Psoas muscle (tissue), 8 donors: ENCODE measurements around the gene RPL12. TPM values are rescaled to one million over a fixed set of nuclear protein-coding genes. Genes with fewer than 3 reads are reported as not detected.

Experiments used
- ATAC-seq, 4 donors: fragments of 200-7000 bp; cut with Tn5 transposase; one replicate each; pipeline ENCODE4 v1.9.1; 2020; ENCODE audit warnings: moderate library complexity in 3 of 4, mild to moderate bottlenecking in 2 of 4
- DNase-seq, 2 donors: peaks; one replicate each; pipeline ENCODE4 v3.0.0-alpha.2; 2020
- H3K27ac ChIP-seq: fragments of 200-600 bp; one replicate; pipeline ENCODE4 v1.8.0; 2022
- H3K27me3 ChIP-seq, 3 donors: fragments of 200-600 bp in 1 of 3; one replicate each; pipeline versions ENCODE4 v1.6.1 to v1.8.0; 2013 to 2022; ENCODE audit warnings: low read length in 2 of 3, mild to moderate bottlenecking in 2 of 3, moderate library complexity in 1 of 3; ENCODE audit not compliant: insufficient read depth in 3 of 3
- H3K36me3 ChIP-seq, 2 donors: fragments of 200-600 bp in 1 of 2; one replicate each; pipeline versions ENCODE4 v1.6.1 to v1.8.0; 2013 to 2022; ENCODE audit warnings: low read depth in 1 of 2, mild to moderate bottlenecking in 1 of 2, moderate library complexity in 1 of 2; ENCODE audit not compliant: insufficient read depth in 1 of 2
- H3K4me1 ChIP-seq: fragments of 200-600 bp; one replicate; pipeline ENCODE4 v1.8.0; 2022
- H3K4me3 ChIP-seq: fragments of 200-600 bp; one replicate; pipeline ENCODE4 v1.8.0; 2022; ENCODE audit warnings: mild to moderate bottlenecking
- H3K9me3 ChIP-seq: fragments of 200-600 bp; one replicate; pipeline ENCODE4 v1.8.0; 2022
- WGBS, 3 donors: extraction: QIAGEN DNeasy Blood & Tissue Kit; methylation state at CpG; one replicate each; pipeline versions ENCODE4 v1.1.6 to v1.1.7; 2013; 5-methylcytosine and 5-hydroxymethylcytosine counted together
- intact Hi-C, 2 donors: fragments of 100-400 bp; cut with DNase I; formaldehyde crosslinking; loops; one replicate each; pipeline versions ENCODE4 v1.11.0 to v1.14.2; 2022
- polyA plus RNA-seq, 3 donors: library from polyadenylated mRNA; stranded (reverse); fragments of 200-250 nt; gene quantifications; one replicate each; pipeline ENCODE4 v1.2.3, GENCODE V29; 2013
- total RNA-seq, 4 donors: library from RNA; stranded (reverse); fragmentation: NEBNext Ultra II Directional in 2 of 4; extraction: Animal tissue kit (Norgen Biotek cat#: 25700) in 2 of 4; gene quantifications; one replicate each; pipeline versions ENCODE4 v1.2.1 to v1.2.4, GENCODE V29; 2021 to 2023
- TF ChIP-seq, protein P1 (sequence below): fragments of 200-600 bp; IDR thresholded peaks from one replicate; pipeline ENCODE4 v1.8.0; 2022; ENCODE audit warnings: antibody characterized with exemption
- donor health status: healthy with polysubstance abuse.
- donor health status: DM: no; HTN: no; CAD: no; lungs with moderate emphysema.
- donor health status: Bipolar disorder and iron deficiency.
- donor health status: healthy.
- donor health status: DM: yes; HTN: yes; CAD: no.
- donor health status: DM: no; HTN: no; CAD: no.
- donor health status: DM: no; HTN: no; CAD: no.
- donor health status: DM: yes; HTN: yes; CAD: no.

The RPL12 gene
- total and polyA plus RNA-seq, 7 donors: 748 to 2,317 (median 1,111) TPM

DNA sequence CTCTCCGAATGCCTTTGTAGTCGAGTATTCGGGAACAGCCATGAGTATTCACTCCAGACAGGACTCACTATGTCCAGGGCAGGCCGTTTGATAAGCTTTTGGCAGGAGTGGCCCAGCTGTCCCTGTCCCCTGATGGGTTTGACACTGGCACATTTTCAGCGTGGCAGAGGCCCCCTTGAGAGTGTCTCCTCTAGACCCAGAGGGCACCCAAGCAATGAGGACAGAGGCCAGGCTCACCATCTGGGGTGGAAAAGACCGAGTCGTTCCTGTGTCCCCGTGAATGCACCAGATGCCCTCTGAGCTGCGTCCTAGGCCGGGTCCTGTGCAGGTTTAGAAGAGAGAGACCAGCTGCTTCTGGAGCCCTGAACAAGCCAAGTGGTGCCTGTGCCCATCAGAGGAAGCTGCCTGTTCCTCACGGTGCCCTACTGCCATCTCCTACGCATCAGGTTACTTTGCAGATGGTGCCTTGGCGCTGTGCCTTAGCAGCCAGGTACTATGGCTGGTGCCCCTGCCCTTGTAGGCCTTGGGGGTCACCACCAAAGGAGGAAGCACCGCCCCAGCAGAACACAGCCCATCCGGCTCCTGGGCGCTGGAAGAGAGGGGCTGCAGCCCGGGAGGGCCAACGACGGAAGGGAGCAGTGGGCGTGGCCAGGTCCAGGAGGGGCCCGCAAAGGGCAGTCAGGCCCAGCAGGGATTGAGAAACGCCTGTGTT lies 42.5 kb upstream of the RPL12 start:
- peaks cover 0 to 99% of the 10 kb centered on the region in 2 donors for H3K36me3 ChIP-seq
- DNase-seq (no peak), ATAC-seq (peak in 1 of 4 donors; percentile 8)
- H3K4me1 ChIP-seq: no peaks in the 10 kb centered on the region
- H3K27ac ChIP-seq: no peak overlapping the region
- H3K9me3 ChIP-seq: no peaks in the 10 kb centered on the region
- 66 to 75% (median 66%) methylated on average over 21 to 22 of the region's 22 CpGs for WGBS, 3 donors
- TF ChIP-seq, protein P1, sequence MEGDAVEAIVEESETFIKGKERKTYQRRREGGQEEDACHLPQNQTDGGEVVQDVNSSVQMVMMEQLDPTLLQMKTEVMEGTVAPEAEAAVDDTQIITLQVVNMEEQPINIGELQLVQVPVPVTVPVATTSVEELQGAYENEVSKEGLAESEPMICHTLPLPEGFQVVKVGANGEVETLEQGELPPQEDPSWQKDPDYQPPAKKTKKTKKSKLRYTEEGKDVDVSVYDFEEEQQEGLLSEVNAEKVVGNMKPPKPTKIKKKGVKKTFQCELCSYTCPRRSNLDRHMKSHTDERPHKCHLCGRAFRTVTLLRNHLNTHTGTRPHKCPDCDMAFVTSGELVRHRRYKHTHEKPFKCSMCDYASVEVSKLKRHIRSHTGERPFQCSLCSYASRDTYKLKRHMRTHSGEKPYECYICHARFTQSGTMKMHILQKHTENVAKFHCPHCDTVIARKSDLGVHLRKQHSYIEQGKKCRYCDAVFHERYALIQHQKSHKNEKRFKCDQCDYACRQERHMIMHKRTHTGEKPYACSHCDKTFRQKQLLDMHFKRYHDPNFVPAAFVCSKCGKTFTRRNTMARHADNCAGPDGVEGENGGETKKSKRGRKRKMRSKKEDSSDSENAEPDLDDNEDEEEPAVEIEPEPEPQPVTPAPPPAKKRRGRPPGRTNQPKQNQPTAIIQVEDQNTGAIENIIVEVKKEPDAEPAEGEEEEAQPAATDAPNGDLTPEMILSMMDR: no peak
- H3K27me3 ChIP-seq: no peaks in the 10 kb centered on the region
- intact Hi-C loops: no loop called here
- no peak overlapping the region for H3K4me3 ChIP-seq

DNA sequence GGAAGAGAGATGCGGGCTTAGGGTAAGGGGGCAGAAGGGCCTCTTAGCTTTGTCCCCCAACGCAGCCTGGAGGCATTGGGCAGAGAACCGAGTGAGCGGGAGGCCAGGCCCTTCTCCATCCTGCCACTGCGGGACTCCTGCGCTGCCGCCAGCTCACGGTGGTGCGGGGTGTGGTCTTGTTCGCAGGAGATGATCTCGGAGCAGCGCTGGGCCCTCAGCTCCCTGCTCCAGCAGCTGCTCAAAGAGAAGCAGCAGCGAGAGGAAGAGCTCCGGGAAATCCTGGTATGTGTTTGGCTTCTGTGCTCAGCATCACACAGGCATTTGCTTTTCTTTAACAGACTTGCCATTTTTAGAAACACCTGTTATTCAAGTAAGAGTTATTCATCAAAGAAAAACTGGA lies 41.4 kb upstream of the RPL12 start:
- H3K27ac ChIP-seq: no peak overlapping the region
- no peaks in the 10 kb centered on the region for H3K27me3 ChIP-seq
- no peak overlapping the region for H3K4me3 ChIP-seq
- ATAC-seq (no peak), DNase-seq (no peak)
- TF ChIP-seq, protein P1: no peak
- intact Hi-C loops: no loop called here
- WGBS, 3 donors: 70 to 80% (median 73%) methylated on average over 14 of the region's 14 CpGs
- H3K9me3 ChIP-seq: no peaks in the 10 kb centered on the region
- peaks cover 0 to 99% of the 10 kb centered on the region in 2 donors for H3K36me3 ChIP-seq
- no peaks in the 10 kb centered on the region for H3K4me1 ChIP-seq

DNA sequence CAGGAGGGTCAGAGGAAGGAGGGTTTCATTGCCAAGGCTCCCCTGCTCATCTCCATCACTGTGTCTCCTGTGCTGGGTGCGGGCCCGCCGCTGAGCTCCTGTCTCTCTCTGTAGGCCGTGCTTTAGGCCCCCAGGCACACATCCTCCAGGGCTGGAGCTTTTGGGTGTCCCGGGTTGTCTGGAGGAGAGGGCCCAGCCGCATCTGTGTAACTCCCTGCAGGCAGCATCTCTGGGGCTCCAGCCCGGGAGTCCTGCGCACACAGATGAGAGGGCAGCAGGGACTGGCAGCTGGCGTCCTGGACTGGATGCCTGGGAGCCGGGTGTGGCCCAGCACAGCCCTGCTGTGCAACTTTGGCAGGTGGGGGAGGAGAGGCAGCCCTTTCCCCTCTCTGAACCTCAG lies 40.3 kb upstream of the RPL12 start:
- Histone ChIP-seq H3K4me1 (no peaks in the 10 kb centered on the region), H3K27ac (no peak overlapping the region), H3K4me3 (no peak overlapping the region), H3K27me3 (no peaks in the 10 kb centered on the region), H3K9me3 (no peaks in the 10 kb centered on the region), H3K36me3 (peaks cover 0 to 99% of the 10 kb centered on the region in 2 donors)
- DNase-seq: peak in 1 of 2 donors; percentile 42
- WGBS, 3 donors: 80 to 81% (median 80%) methylated on average over 10 of the region's 10 CpGs
- intact Hi-C loops: no loop called here
- TF ChIP-seq, protein P1: no peak
- ATAC-seq: no peak

DNA sequence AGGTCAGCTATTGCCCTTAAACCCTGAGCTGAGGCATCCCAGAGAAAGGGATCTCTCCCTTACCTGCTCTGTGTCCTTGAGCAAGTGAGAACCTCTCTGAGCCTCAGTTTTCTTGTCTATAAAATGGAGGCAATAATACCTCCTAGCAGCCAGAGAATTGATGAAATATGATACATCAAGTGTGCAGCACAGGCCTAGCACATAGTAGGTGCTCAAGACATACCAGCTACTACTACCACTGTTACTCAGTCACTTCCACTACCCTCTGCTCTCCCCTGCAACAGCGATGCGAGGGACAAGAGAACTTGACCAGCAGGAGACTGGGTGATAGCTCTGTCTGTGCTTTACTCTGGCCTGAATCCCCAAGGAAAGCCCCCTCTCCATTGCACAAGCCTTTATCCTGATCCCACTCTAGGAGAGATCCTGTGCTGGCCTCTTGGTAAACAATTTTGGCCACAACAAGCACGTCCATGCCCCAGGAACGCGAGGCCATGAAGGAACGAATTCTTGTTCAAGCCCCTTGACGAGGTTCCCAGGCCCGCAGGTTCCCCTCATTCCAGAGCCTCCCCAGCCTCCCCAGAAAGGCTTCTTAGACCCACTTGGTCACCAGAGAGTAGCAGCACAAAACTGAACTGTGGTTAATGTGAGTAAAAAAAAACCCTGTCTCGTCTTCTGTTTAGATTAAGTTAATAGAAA lies 39.5 kb upstream of the RPL12 start:
- ATAC-seq: no peak
- Histone ChIP-seq H3K36me3 (peaks cover 0 to 99% of the 10 kb centered on the region in 2 donors), H3K4me1 (no peaks in the 10 kb centered on the region), H3K27ac (no peak overlapping the region), H3K9me3 (no peaks in the 10 kb centered on the region), H3K27me3 (no peaks in the 10 kb centered on the region), H3K4me3 (no peak overlapping the region)
- 90 to 92% (median 92%) methylated on average over 9 of the region's 9 CpGs for WGBS, 3 donors
- TF ChIP-seq, protein P1: no peak
- DNase-seq: no peak
- intact Hi-C loops: no loop called here
